Activated T-cell treated with anti-CD3 and anti-CD28 coated beads, Interleukin-2, amount 50 U/mL, for 24 hours (primary cell): ENCODE results near the gene CWH43.
"Not testable (repeated sequence)": the region's sequence is repeated elsewhere in the genome, so short reads cannot be mapped to it uniquely, and the experiment has no call there.

Experiments
- DNase-seq: peaks from one replicate; pipeline ENCODE4 v3.0.0-alpha.2; 2020
- H3K27ac Mint-ChIP-seq: 2 replicates; pipeline ENCODE4 v1.8.0; 2020; ENCODE audit warnings: mild to moderate bottlenecking, mixed read lengths
- H3K27me3 Mint-ChIP-seq: 2 replicates; pipeline ENCODE4 v1.8.0; 2020; ENCODE audit warnings: mixed read lengths
- H3K36me3 Mint-ChIP-seq: 2 replicates; pipeline ENCODE4 v1.8.0; 2020; ENCODE audit warnings: low read depth, mixed read lengths
- H3K4me1 Mint-ChIP-seq: 2 replicates; pipeline ENCODE4 v1.8.0; 2020; ENCODE audit warnings: low read depth, mixed read lengths
- H3K4me3 Mint-ChIP-seq: 2 replicates; pipeline ENCODE4 v1.8.0; 2020; ENCODE audit warnings: mild to moderate bottlenecking, moderate library complexity, mixed read lengths
- H3K9me3 Mint-ChIP-seq: 2 replicates; pipeline ENCODE4 v1.8.0; 2020; ENCODE audit warnings: mixed read lengths

CWH43 gene

GRCh38 chr4:48997962-48998361 lies 11.9 kb downstream of the CWH43 start:
- H3K4me3 Mint-ChIP-seq = no peak overlapping the region
- H3K4me1 Mint-ChIP-seq = no peaks in the 10 kb centered on the region
- H3K36me3 Mint-ChIP-seq = no peaks in the 10 kb centered on the region
- peaks cover 22% of the 10 kb centered on the region for H3K27me3 Mint-ChIP-seq
- DNase-seq = no peak
- no peak overlapping the region for H3K27ac Mint-ChIP-seq
- no peaks in the 10 kb centered on the region for H3K9me3 Mint-ChIP-seq

GRCh38 chr4:48998440-48998839 lies 12.4 kb downstream of the CWH43 start:
- Mint-ChIP-seq H3K9me3 (no peaks in the 10 kb centered on the region), H3K27me3 (peaks cover 19% of the 10 kb centered on the region), H3K36me3 (no peaks in the 10 kb centered on the region), H3K27ac (no peak overlapping the region), H3K4me3 (no peak overlapping the region), H3K4me1 (no peaks in the 10 kb centered on the region)
- DNase-seq = no peak

DNA sequence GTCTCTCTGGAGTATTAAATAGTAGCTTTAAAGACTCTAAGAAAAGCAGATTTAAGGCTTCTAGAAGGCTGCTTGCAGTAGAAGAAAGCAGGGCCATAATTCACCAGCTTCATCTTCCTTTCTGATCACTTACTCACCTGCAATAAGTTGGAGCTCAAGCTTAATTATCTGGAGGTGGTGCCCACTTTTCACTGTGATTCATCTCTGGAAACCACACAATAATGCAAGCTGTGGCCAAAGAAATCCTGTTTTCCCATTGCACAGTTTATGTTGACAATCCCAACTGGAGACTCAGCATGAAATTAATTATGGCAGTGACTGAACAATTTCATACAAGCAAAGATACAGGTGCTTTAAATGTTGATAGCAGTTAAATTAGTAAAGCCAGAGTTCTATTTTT lies 14.7 kb downstream of the CWH43 start:
- Mint-ChIP-seq H3K9me3 (no peaks in the 10 kb centered on the region), H3K4me3 (no peak overlapping the region), H3K27ac (no peak overlapping the region), H3K4me1 (no peaks in the 10 kb centered on the region), H3K27me3 (peaks cover 20% of the 10 kb centered on the region), H3K36me3 (no peaks in the 10 kb centered on the region)
- no peak for DNase-seq

DNA sequence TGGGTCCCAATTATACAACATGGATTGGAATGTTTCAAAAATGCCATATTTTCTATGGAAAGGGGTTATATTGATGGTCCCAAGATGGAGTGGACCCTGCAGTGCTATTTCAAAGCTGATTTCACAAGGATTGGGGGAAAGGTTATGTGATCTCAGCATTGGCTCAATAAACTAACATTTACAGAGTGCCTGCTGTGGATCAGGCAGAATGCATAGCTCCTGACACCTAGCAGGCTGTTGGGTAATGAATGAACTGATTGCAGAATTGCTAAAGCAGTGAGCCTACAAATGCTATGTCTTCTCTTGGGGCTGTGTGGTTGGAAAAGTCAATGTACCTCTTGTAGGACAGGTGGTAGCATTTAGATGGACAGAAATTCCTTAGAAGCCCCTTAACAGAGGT lies 16.9 kb downstream of the CWH43 start:
- peaks cover 21% of the 10 kb centered on the region for H3K27me3 Mint-ChIP-seq

DNA sequence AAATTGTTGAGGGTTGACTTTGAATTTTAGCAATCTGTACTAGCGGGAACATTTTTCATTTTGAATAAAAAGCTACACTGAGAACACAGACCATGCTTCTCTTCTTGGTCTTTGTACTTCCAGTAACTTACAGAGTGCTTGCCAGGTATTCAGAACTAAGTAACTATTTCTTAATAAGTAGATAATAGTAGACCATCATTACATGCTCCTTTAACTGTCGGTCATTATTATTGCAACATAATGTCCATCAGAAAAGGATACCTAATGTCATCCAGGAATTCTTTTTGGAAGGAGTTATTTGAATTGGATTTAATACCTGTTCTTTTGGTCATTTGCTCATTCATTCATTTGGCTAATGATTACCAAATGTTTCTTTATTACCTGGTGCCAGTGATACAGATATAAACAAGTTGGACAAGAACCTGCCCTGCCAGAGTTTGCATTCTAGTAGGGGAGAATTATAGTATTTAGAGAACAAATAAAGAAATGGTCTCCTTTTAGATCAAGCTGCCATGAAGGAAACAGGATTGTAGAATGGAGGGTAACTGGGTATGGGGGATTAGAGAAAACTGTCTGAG lies 32.7 kb downstream of the CWH43 start:
- DNase-seq = no peak
- Mint-ChIP-seq H3K36me3 (no peaks in the 10 kb centered on the region), H3K4me3 (no peak overlapping the region), H3K9me3 (no peaks in the 10 kb centered on the region), H3K27ac (no peak overlapping the region), H3K4me1 (no peaks in the 10 kb centered on the region), H3K27me3 (peaks cover 19% of the 10 kb centered on the region)

More for the DNA sequence above, 16.9 kb downstream of the CWH43 start:
- H3K4me1 Mint-ChIP-seq = no peaks in the 10 kb centered on the region
- no peak overlapping the region for H3K4me3 Mint-ChIP-seq
- no peak overlapping the region for H3K27ac Mint-ChIP-seq
- DNase-seq = no peak
- no peaks in the 10 kb centered on the region for H3K36me3 Mint-ChIP-seq
- no peaks in the 10 kb centered on the region for H3K9me3 Mint-ChIP-seq

DNA sequence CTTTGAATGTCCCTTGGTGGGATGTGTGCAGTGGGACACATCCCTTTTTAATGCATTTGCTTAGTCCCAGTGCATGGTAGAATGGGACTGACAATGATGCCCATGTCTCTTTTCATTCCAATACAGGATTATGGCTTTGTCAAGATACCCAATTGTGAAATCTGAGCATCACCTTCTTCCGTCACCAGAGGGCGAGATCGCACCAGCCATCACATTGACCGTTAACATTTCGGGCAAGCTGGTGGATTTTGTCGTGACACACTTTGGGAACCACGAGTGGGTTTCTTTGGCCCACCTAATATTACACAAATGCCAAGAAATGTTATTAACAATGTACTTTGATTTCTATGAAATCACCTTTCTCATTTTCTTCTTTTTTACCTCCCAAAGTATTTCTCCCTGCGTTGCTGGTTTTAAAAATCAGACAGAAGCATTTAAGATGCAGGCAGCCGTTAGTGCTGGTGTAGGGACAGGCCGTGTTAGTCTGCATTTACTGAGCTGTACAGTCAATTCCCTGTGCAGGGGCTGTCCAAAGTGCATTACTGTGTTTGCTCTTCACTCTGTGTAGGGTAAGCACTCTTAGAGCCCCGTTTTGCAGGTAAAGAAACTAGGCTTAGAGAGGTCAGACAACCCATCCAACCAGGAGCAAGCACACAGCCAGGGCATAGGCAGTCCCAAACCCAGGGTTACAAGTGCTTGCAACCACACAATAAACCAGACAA lies 46.5 kb downstream of the CWH43 start:
- Mint-ChIP-seq H3K36me3 (no peaks in the 10 kb centered on the region), H3K9me3 (no peaks in the 10 kb centered on the region), H3K27me3 (peaks cover 12% of the 10 kb centered on the region), H3K4me3 (no peak overlapping the region), H3K27ac (no peak overlapping the region), H3K4me1 (no peaks in the 10 kb centered on the region)
- no peak for DNase-seq

DNA sequence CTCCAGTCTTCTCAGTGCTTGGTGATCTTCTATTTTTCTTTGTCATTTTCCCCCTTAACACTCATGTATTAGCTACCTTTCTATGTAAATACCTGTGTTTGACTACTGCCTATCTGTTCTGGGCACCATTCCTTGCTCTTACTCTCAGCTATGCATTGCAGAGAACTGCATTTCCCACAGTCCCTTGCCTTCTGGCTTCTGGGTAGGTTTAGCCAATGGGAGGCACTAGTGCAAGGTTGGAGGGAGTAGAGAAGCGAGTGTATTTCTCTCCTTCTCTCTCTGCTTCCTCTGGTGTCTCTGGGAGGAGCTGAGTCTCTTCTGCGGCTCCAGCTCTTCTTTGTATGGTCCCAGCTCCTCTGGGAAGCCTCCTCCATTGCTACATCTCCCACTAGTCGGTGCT lies 50.5 kb downstream of the CWH43 start:
- no peaks in the 10 kb centered on the region for H3K9me3 Mint-ChIP-seq
- H3K4me3 Mint-ChIP-seq = no peak overlapping the region
- H3K4me1 Mint-ChIP-seq = no peaks in the 10 kb centered on the region
- no peaks in the 10 kb centered on the region for H3K36me3 Mint-ChIP-seq
- H3K27ac Mint-ChIP-seq = no peak overlapping the region
- H3K27me3 Mint-ChIP-seq = peaks cover 14% of the 10 kb centered on the region
- DNase-seq = no peak

DNA sequence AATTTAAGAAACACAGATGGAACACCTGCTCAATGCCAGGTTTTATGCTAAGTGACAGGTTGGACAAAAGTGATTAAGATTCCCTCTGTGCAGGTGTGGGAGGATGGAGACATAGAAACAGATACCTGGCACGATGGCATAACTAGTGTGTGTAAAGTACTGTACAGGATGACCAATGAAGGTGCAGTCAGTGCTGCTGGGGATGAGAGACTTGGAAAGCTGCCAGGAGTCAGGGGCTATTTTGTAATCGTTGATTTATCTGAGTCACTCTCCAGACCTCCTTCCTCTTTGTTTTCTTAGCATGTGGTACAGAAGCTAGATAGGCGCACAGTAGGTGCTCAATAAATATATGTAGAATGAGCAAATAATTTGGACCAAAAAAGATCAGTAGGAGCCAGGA lies 58.2 kb downstream of the CWH43 start:
- H3K4me3 Mint-ChIP-seq = no peak overlapping the region
- peaks cover 10% of the 10 kb centered on the region for H3K27me3 Mint-ChIP-seq
- no peaks in the 10 kb centered on the region for H3K36me3 Mint-ChIP-seq
- no peak for DNase-seq
- no peaks in the 10 kb centered on the region for H3K9me3 Mint-ChIP-seq
- no peaks in the 10 kb centered on the region for H3K4me1 Mint-ChIP-seq
- H3K27ac Mint-ChIP-seq = no peak overlapping the region

GRCh38 chr4:49058306-49058705 lies 72.2 kb downstream of the CWH43 start:
- Mint-ChIP-seq H3K27me3 (no peaks in the 10 kb centered on the region), H3K4me1 (no peaks in the 10 kb centered on the region), H3K9me3 (peaks cover 15% of the 10 kb centered on the region), H3K27ac (no peak overlapping the region), H3K36me3 (no peaks in the 10 kb centered on the region), H3K4me3 (no peak overlapping the region)
- no peak for DNase-seq

DNA sequence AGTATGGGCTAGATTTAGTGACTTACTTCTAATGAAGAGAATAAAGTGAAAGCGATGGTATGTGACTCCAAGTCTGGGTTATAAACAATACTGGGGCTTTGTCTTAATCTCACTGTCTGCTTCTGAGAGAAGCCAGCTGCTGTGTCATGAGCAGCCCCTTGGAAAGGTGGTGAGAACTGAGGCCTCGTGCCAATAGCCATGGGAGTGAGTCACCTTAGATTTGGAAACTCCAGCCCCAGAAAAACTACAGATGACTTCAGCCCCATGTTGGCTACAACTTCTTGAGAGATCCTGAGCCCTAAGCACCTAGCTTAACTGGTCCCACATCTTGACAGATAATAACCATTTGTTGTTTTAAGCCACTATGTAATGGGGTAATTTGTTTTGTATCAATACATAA lies 77.6 kb downstream of the CWH43 start:
- DNase-seq = no peak
- peaks cover 12% of the 10 kb centered on the region for H3K9me3 Mint-ChIP-seq
- H3K4me3 Mint-ChIP-seq = no peak overlapping the region

DNA sequence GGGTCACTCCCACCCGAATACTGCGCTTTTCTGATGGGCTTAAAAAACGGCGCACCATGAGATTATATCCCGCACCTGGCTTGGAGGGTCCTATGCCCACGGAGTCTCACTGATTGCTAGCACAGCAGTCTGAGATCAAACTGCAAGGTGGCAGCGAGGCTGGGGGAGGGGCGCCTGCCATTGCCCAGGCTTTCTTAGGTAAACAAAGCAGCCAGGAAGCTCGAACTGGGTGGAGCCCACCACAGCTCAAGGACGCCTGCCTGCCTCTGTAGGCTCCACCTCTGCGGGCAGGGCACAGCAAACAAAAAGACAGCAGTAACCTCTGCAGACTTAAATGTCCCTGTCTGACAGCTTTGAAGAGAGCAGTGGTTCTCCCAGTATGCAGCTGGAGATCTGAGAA lies 86.1 kb downstream of the CWH43 start:
- H3K27me3 Mint-ChIP-seq = peaks cover 11% of the 10 kb centered on the region
- H3K36me3 Mint-ChIP-seq, H3K9me3 Mint-ChIP-seq, H3K27ac Mint-ChIP-seq, H3K4me3 Mint-ChIP-seq, DNase-seq, H3K4me1 Mint-ChIP-seq: not testable (repeated sequence)

More for the DNA sequence above, 77.6 kb downstream of the CWH43 start:
- H3K27ac Mint-ChIP-seq = no peak overlapping the region
- H3K4me1 Mint-ChIP-seq = no peaks in the 10 kb centered on the region
- no peaks in the 10 kb centered on the region for H3K36me3 Mint-ChIP-seq
- H3K27me3 Mint-ChIP-seq = peaks cover 9% of the 10 kb centered on the region

- H3K4me1 Mint-ChIP-seq, H3K27me3 Mint-ChIP-seq, H3K4me3 Mint-ChIP-seq, DNase-seq, H3K27ac Mint-ChIP-seq: not testable (repeated sequence)
- H3K9me3 Mint-ChIP-seq = peaks cover 27% of the 10 kb centered on the region
- peaks cover 12% of the 10 kb centered on the region for H3K36me3 Mint-ChIP-seq
These were observed 105.8 kb downstream of the CWH43 start for GRCh38 chr4:49091883-49092282.

GRCh38 chr4:49092608-49093135 lies 106.6 kb downstream of the CWH43 start:
- not testable (repeated sequence) for H3K4me3 Mint-ChIP-seq, H3K4me1 Mint-ChIP-seq, H3K27me3 Mint-ChIP-seq, H3K27ac Mint-ChIP-seq, DNase-seq
- peaks cover 33% of the 10 kb centered on the region for H3K9me3 Mint-ChIP-seq
- H3K36me3 Mint-ChIP-seq = peaks cover 15% of the 10 kb centered on the region

GRCh38 chr4:49096215-49096614 lies 110.1 kb downstream of the CWH43 start:
- not testable (repeated sequence) for DNase-seq, H3K4me1 Mint-ChIP-seq, H3K27ac Mint-ChIP-seq, H3K4me3 Mint-ChIP-seq, H3K27me3 Mint-ChIP-seq
- H3K36me3 Mint-ChIP-seq = peaks cover 25% of the 10 kb centered on the region
- H3K9me3 Mint-ChIP-seq = peaks cover 56% of the 10 kb centered on the region

DNA sequence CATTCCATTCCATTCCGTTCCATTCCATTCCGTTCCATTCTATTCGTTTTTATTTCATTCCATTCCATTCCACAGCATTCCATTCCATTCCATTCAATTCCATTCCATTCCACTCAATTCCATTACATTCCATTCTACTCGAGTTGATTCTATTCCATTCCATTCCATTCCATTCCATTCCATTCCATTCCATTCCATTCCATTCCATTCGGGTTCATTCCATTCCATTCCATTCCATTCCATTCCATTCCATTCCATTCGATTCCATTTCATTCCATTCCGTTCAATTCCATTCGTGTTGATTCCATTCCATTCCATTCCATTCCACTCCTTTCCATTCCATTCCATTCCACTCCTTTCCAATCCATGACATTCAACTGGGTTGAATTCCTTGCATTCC lies 110.6 kb downstream of the CWH43 start:
- H3K4me1 Mint-ChIP-seq, H3K4me3 Mint-ChIP-seq, DNase-seq, H3K27me3 Mint-ChIP-seq, H3K27ac Mint-ChIP-seq: not testable (repeated sequence)
- H3K36me3 Mint-ChIP-seq = peaks cover 25% of the 10 kb centered on the region
- peaks cover 54% of the 10 kb centered on the region for H3K9me3 Mint-ChIP-seq
